Right lobe of liver (tissue), 4 donors: ENCODE data around the gene TIMP3.
A peak's percentile ranks its signal among the peaks of the same experiment; 100 is the strongest.

ENCODE experiments used
- POLR2A ChIP-seq: fragments of 450-650 bp; IDR thresholded peaks from one replicate; pipeline ENCODE4 v1.6.1; 2017; ENCODE audit warnings: antibody characterized with exemption, mild to moderate bottlenecking
- TF ChIP-seq, protein P1 (sequence below), 4 donors: fragments of 200-600 bp in 3 of 4; fragments of 450-650 bp in 1 of 4; IDR thresholded peaks; one replicate each; pipeline versions ENCODE4 v1.5.1 to v1.8.0; 2016 to 2022; ENCODE audit warnings: antibody characterized with exemption in 4 of 4, mild to moderate bottlenecking in 2 of 4
- donor health status: DM: no; HTN: no; CAD: no.
- donor health status: DM: no; HTN: no; CAD: no.
- donor health status: DM: no; HTN: yes; CAD: no.

GRCh38 chr22:32836280-32837123 lies 35.0 kb downstream of the TIMP3 start:
- TF ChIP-seq, protein P1, sequence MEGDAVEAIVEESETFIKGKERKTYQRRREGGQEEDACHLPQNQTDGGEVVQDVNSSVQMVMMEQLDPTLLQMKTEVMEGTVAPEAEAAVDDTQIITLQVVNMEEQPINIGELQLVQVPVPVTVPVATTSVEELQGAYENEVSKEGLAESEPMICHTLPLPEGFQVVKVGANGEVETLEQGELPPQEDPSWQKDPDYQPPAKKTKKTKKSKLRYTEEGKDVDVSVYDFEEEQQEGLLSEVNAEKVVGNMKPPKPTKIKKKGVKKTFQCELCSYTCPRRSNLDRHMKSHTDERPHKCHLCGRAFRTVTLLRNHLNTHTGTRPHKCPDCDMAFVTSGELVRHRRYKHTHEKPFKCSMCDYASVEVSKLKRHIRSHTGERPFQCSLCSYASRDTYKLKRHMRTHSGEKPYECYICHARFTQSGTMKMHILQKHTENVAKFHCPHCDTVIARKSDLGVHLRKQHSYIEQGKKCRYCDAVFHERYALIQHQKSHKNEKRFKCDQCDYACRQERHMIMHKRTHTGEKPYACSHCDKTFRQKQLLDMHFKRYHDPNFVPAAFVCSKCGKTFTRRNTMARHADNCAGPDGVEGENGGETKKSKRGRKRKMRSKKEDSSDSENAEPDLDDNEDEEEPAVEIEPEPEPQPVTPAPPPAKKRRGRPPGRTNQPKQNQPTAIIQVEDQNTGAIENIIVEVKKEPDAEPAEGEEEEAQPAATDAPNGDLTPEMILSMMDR (IDR thresholded peaks at IDR 0.05) = peak; percentile 29 to 52 (median 44)
- TF ChIP-seq POLR2A = no peak
